Astrocyte (in vitro differentiated cells and primary cell): ENCODE data around the gene TLR1.

ENCODE experiments used
- CTCF ChIP-seq: IDR thresholded peaks from 2 replicates; pipeline ENCODE4 v1.5.1; 2011; ENCODE audit warnings: low read depth, mild to moderate bottlenecking, inconsistent platforms, low read length, moderate library complexity; ENCODE audit not compliant: insufficient read depth
- EZH2 ChIP-seq: IDR thresholded peaks from 2 replicates; pipeline ENCODE4 v1.6.1; 2012; ENCODE audit warnings: mild to moderate bottlenecking, low read length, inconsistent platforms; ENCODE audit not compliant: insufficient read depth

- TF ChIP-seq CTCF: peak; percentile 76
- TF ChIP-seq EZH2: no peak
Observed at GRCh38 chr4:38759113-38759789, 45.3 kb downstream of the TLR1 start.
